NT2/D1 (cell line): Measurements from ENCODE around the gene PTRHD1.

Experiments
- DNase-seq: peaks from one replicate; pipeline ENCODE4 v3.0.0-alpha.2; 2011; ENCODE audit warnings: low read depth, low spot score
- H3K27me3 ChIP-seq: 2 replicates; pipeline ENCODE4 v1.6.0; 2011; ENCODE audit warnings: mild to moderate bottlenecking; ENCODE audit not compliant: insufficient read length, insufficient read depth
- H3K36me3 ChIP-seq: 2 replicates; pipeline ENCODE4 v1.6.1; 2011; ENCODE audit warnings: mild to moderate bottlenecking, low read length, mixed read lengths; ENCODE audit not compliant: insufficient read depth, insufficient read length
- H3K4me1 ChIP-seq: 2 replicates; pipeline ENCODE4 v1.5.1; 2011; ENCODE audit not compliant: insufficient read depth, insufficient read length
- H3K4me3 ChIP-seq: 2 replicates; pipeline ENCODE4 v1.5.1; 2011; ENCODE audit warnings: low read depth; ENCODE audit not compliant: insufficient read length
- H3K9ac ChIP-seq: 2 replicates; pipeline ENCODE4 v1.6.0; 2011; ENCODE audit warnings: low read depth; ENCODE audit not compliant: insufficient read length
- H3K9me3 ChIP-seq: 2 replicates; pipeline ENCODE4 v1.5.1; 2011; ENCODE audit warnings: mild to moderate bottlenecking, low read length; ENCODE audit not compliant: insufficient read depth
- SUZ12 ChIP-seq: IDR thresholded peaks from 2 replicates; pipeline ENCODE4 v1.6.1; 2011; ENCODE audit not compliant: insufficient read length, insufficient read depth; ENCODE audit errors: extremely low read depth
- YY1 ChIP-seq: IDR thresholded peaks from 2 replicates; pipeline ENCODE4 v1.6.1; 2011; ENCODE audit not compliant: insufficient read length, insufficient read depth
- ZNF274 ChIP-seq: IDR thresholded peaks from 2 replicates; pipeline ENCODE4 v1.6.1; 2011; ENCODE audit warnings: mild to moderate bottlenecking, low read depth, low read length

PTRHD1 gene

DNA sequence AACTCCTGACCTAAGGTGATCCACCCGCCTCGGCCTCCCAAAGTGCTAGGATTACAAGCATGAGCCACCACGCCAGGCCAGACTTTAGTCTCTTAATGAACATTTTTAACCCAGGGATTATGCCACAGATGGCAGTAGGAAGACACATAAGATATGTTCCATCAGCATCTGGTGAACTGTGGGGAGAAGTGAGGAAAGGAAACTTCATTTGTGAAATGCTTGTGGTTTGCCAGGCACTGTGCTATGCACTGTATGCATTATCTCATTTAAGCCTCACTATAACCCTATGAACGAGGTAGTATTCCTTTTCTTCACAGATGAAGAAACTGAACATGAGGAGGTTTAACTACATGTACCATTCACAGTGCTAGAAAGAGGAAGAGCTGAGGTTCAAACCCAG, 29.3 kb downstream of the PTRHD1 start:
- TF ChIP-seq ZNF274 (no peak), YY1 (no peak), SUZ12 (no peak)
- peaks cover 3% of the 10 kb centered on the region for H3K36me3 ChIP-seq
- H3K4me1 ChIP-seq, result no peaks in the 10 kb centered on the region
- H3K9me3 ChIP-seq, result no peaks in the 10 kb centered on the region
- no peaks in the 10 kb centered on the region for H3K27me3 ChIP-seq
- H3K9ac ChIP-seq, result no peak overlapping the region
- H3K4me3 ChIP-seq, result no peak overlapping the region
- no peak for DNase-seq

DNA sequence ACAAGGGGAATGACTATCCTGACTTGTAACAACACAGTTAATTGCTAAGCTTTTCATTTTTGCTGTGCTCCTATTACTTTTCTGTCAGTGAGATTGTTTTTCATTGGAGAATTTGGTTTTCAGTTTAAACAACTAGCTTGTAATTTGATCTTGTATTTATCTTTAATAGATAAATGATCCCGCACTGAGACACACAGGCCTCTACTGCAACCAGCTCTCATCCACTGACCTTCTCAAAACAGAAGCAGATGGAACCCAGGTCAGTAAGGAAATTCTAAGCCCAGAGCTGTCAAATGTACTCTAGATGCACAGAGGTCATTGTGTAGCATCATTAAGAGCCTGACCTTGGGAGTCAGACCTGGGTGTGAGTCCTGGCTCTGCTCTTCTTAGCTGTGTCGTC, 30.7 kb downstream of the PTRHD1 start:
- no peaks in the 10 kb centered on the region for H3K27me3 ChIP-seq
- peaks cover 3% of the 10 kb centered on the region for H3K36me3 ChIP-seq
- H3K4me1 ChIP-seq, result no peaks in the 10 kb centered on the region
- H3K4me3 ChIP-seq, result no peak overlapping the region
- DNase-seq, result no peak
- TF ChIP-seq YY1, result no peak
- TF ChIP-seq ZNF274, result no peak
- no peak for TF ChIP-seq SUZ12
- no peaks in the 10 kb centered on the region for H3K9me3 ChIP-seq
- no peak overlapping the region for H3K9ac ChIP-seq

DNA sequence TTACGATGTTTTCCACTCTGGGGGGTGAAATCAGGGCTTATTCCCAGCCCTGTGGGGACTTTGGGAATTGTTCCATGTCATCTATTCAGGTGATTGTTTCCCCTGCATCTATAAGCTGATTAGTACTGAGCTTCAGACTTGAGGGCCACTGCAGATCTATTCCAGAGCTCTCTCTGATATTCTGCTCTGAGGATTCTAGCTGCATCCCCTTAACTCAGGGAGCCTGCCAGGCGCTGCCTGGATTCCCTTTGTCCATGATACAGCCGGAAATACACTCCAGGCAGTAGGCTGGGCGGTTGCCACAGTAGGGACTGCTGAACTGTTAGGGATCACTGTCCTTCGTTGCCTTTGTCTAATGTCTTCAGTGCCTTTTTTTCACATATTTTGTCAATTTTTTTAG, 31.3 kb downstream of the PTRHD1 start:
- DNase-seq, result no peak
- no peak overlapping the region for H3K9ac ChIP-seq
- no peak overlapping the region for H3K4me3 ChIP-seq
- H3K4me1 ChIP-seq, result no peaks in the 10 kb centered on the region
- H3K27me3 ChIP-seq, result no peaks in the 10 kb centered on the region
- peaks cover 3% of the 10 kb centered on the region for H3K36me3 ChIP-seq
- TF ChIP-seq ZNF274, result no peak
- TF ChIP-seq YY1, result no peak
- TF ChIP-seq SUZ12, result no peak
- H3K9me3 ChIP-seq, result no peaks in the 10 kb centered on the region

DNA sequence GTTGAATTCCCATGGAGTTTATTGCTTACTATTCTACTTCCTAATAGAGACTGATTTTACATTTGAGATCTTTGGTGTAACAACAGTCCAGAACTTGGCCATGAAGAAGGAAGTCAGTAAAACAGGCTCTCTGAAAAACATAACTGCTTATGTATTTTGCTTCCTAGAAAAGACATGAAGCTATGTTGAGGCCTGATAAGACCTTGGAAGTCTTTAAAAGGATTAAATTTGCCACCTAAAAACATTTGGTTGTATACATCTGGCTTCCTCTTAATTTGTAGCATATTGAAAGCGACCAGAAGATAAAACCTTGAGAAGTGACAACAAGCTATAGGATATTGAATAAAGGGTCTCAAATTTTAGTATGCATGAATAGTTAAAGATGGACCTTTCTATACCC, 36.4 kb downstream of the PTRHD1 start:
- TF ChIP-seq YY1 (no peak), SUZ12 (no peak), ZNF274 (no peak)
- no peak overlapping the region for H3K4me3 ChIP-seq
- H3K9me3 ChIP-seq, result no peaks in the 10 kb centered on the region
- H3K4me1 ChIP-seq, result no peaks in the 10 kb centered on the region
- no peak for DNase-seq
- no peaks in the 10 kb centered on the region for H3K36me3 ChIP-seq
- H3K27me3 ChIP-seq, result no peaks in the 10 kb centered on the region
- no peak overlapping the region for H3K9ac ChIP-seq

DNA sequence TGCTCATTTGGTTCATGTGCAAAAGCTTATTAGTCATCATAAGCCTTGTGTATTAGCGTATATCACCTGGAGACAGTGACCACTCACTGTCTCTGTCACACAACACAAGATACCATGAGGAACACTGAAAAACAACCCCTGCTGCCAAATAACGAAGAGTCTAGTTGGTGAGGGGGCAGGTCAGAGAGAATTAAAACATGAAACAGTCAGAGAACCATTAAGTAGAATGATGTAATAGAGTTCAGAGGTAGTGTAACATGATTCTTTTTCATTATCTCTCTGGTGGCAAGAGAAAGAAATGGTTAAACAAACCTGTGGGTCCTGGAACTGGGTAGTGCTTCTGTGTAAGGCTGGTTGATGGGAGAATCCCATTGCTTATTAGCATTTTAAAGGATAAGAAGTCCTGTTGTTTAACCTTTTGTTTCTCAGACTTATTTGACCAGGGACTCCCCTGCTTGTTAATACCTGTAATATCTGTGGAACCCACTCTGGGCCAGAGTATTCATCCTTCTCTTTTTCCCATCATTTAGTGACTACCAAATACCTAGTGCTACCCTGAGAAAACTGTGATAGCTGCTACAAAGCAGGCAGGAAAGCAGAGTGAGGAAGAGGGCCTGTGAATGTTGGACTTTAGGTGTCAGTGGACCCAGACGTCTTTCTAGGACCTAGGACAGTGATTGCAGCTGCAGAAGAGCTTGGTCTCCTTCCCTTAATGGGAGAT, 38.0 kb downstream of the PTRHD1 start:
- Histone ChIP-seq H3K4me3 (no peak overlapping the region), H3K4me1 (no peaks in the 10 kb centered on the region), H3K9me3 (no peaks in the 10 kb centered on the region), H3K36me3 (no peaks in the 10 kb centered on the region), H3K9ac (no peak overlapping the region), H3K27me3 (no peaks in the 10 kb centered on the region)
- TF ChIP-seq ZNF274 (no peak), YY1 (no peak), SUZ12 (no peak)
- DNase-seq, result no peak

DNA sequence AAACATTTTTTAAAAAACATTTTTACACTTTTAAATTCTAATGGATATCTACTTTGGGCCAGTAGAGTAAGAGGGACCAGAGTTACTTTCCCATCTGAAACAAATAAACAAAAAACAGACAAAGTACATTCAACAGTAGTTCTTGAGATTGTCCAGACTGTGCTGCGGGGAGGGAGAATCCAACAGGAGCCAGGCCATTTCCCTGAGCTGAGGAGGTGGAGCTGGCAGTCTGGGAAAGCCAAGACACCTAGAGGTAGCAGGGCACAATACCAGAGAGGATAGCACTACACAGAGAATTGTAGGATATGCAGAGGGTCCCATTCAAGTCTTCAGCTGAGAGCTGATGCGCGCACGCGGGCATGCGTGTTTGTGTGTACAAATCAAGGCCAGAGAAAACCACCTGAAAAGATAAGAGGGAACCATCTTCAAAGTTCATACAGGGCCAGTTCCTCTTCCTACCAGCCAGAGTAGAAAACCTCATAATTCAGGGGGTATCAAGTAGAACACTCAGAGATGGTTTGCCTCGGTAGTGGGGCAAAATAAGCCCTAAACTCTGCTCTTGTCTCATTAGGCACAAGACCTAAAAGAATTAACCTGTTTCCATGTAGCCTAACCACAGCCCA, 44.0 kb downstream of the PTRHD1 start:
- no peaks in the 10 kb centered on the region for H3K9me3 ChIP-seq
- no peaks in the 10 kb centered on the region for H3K36me3 ChIP-seq
- H3K4me3 ChIP-seq, result no peak overlapping the region
- H3K27me3 ChIP-seq, result no peaks in the 10 kb centered on the region
- no peak for DNase-seq
- no peak for TF ChIP-seq SUZ12
- TF ChIP-seq ZNF274, result no peak
- no peak for TF ChIP-seq YY1
- H3K4me1 ChIP-seq, result peaks cover 1% of the 10 kb centered on the region
- H3K9ac ChIP-seq, result no peak overlapping the region

DNA sequence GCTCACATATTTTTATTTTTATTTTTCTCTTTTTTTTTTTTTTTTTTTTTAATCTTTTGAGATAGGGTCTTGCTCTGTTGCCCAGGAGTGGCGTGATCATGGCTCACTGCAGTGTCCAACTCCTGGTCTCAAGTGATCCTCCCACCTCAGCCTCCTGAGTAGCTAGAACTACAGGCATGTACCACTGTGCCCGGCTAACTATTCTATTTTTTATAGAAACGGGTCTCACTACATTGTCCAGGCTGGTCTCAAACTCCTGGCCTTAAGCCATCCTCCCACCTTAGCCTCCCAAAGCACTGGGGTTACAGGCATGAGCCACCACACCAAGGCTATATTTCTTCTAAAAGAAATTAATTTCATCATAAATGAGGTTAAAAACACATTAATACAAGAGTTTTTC, 45.9 kb downstream of the PTRHD1 start:
- H3K4me1 ChIP-seq, result peaks cover 1% of the 10 kb centered on the region
- H3K9me3 ChIP-seq, result no peaks in the 10 kb centered on the region
- no peak for DNase-seq
- no peaks in the 10 kb centered on the region for H3K36me3 ChIP-seq
- H3K9ac ChIP-seq, result no peak overlapping the region
- no peak overlapping the region for H3K4me3 ChIP-seq
- no peak for TF ChIP-seq ZNF274
- TF ChIP-seq SUZ12, result no peak
- no peak for TF ChIP-seq YY1
- H3K27me3 ChIP-seq, result no peaks in the 10 kb centered on the region
